Measurements from ENCODE around the gene MLYCD.
"Not testable (repeated sequence)": the region's sequence is repeated elsewhere in the genome, so short reads cannot be mapped to it uniquely, and the experiment has no call there.

The MLYCD gene

GRCh38 chr16:83926726-83927397, 27.9 kb downstream of the MLYCD start:
- peak; percentile 59 to 80 (median 77) for DNase-seq

GRCh38 chr16:83928341-83929055, 29.6 kb downstream of the MLYCD start:
- no peak for DNase-seq

GRCh38 chr16:83929811-83930555, 31.1 kb downstream of the MLYCD start:
- DNase-seq = no peak

- no peak for DNase-seq
Measured at GRCh38 chr16:83930730-83931500, 32.0 kb downstream of the MLYCD start.

- no peak for DNase-seq
Measured at GRCh38 chr16:83931556-83931955, 32.6 kb downstream of the MLYCD start.

- DNase-seq = no peak
Measured at GRCh38 chr16:83932304-83932703, 33.4 kb downstream of the MLYCD start.

GRCh38 chr16:83932955-83933673, 34.2 kb downstream of the MLYCD start:
- DNase-seq = no peak

- peak in 2 of 4 experiments; percentile 17 to 41 for DNase-seq
Measured at GRCh38 chr16:83933885-83934683, 35.2 kb downstream of the MLYCD start.

GRCh38 chr16:83934684-83934977, 35.7 kb downstream of the MLYCD start:
- DNase-seq = no peak

- DNase-seq = no peak
Measured at GRCh38 chr16:83935005-83935857, 36.3 kb downstream of the MLYCD start.

- DNase-seq = no peak
Measured at GRCh38 chr16:83935858-83936255, 36.9 kb downstream of the MLYCD start.

GRCh38 chr16:83936581-83937165, 37.8 kb downstream of the MLYCD start:
- no peak for DNase-seq

GRCh38 chr16:83937267-83937666, 38.4 kb downstream of the MLYCD start:
- no peak for DNase-seq

- DNase-seq = no peak
Measured at GRCh38 chr16:83937922-83938885, 39.3 kb downstream of the MLYCD start.

GRCh38 chr16:83939266-83939855, 40.4 kb downstream of the MLYCD start:
- DNase-seq = peak; percentile 61 to 82 (median 78)

- DNase-seq = no peak
Measured at GRCh38 chr16:83940119-83940518, 41.2 kb downstream of the MLYCD start.

- no peak for DNase-seq
Measured at GRCh38 chr16:83940630-83941378, 41.9 kb downstream of the MLYCD start.

GRCh38 chr16:83941546-83941945, 42.6 kb downstream of the MLYCD start:
- not testable (repeated sequence) for DNase-seq
